Stimulated activated CD4-positive, alpha-beta T cell treated with anti-CD3 and anti-CD28 coated beads, Interleukin-1b, Interleukin-23, amount 100 ng/mL, for 24 hours (primary cell): ENCODE results near the gene DNAJB8.

Experiments
- DNase-seq, 4 experiments: peaks; one replicate each; pipeline ENCODE4 v3.0.0-alpha.2; 2020; ENCODE audit warnings: low read depth in 4 of 4, low spot score in 1 of 4

Gene DNAJB8

DNA sequence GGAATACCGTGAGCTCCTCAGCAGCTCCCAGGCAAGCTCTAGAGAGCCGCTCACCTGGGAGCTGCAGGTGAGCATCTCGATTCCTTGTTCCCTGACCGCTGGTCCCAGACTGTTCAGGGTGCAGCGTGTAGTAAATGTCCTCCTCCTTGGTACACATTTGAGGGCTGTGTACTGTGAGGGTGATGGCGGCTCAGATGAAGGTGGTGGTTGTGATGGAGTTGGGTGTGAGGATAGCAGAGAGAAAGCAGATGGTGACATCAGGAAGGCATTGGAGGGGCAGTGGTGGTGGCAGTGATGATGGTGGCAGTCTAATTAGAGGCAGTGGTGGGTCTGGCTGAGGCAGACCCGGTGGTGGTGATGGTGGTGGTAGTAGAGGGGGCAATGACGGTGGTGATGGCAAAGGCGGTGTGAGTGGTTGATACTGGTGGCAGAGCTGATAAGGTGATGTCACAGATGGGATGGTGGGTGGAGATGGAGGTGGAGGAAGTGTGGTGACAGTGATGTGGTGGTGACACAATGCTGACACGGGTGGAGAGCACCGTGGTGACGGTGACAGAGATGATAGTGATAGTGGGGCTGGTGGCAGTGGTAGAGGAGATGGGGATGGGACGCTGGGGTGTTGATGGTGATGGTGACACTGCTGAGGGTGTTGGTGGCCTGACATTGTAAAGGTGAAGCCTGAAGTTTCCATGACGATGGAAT is at the start of gene DNAJB8:
Gene DNAJB8, minus strand, starts transcription at position 51 of the 702 bp plus-strand sequence. CDS start 3,645 bp downstream, outside the sequence.
- no peak for DNase-seq

DNA sequence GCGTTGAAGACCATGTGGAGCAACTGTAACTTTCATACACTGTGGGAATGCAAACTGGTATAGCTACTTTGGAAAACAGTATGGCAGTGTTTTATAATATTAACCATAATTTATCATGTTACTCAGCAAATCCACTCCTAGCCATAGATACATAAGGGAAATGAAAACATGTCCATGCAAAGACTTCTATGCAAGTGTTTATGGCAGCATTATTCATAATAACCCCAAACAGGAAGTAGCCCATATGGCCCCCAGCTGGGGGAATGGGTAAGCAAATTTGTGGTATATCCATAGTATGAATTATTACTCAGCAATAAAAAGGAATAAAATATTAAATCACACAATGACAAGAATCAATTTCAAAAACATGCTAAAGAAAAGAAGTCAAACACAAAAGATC is 49.3 kb upstream of the DNAJB8 start:
- DNase-seq: no peak

DNA sequence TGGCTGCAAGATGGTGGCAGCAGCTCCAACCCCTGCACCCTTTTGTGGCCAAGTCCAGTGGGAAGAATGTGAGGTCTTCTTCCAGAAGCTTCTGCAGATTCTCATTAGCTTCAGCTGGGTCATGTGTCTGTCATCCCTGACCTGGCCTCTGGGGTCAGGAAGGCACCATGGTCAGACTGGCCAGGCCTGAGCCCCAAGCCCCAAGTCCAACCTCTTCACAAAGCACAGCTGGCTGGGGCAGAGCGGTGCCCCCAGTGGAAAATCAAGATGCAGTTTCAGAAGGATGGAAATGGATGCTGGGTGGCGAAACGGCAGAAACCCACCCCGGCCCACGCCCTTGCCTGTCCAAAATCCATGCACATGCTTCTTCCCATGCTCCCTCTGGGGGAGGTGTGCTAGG is 42.2 kb upstream of the DNAJB8 start:
- DNase-seq: no peak

DNA sequence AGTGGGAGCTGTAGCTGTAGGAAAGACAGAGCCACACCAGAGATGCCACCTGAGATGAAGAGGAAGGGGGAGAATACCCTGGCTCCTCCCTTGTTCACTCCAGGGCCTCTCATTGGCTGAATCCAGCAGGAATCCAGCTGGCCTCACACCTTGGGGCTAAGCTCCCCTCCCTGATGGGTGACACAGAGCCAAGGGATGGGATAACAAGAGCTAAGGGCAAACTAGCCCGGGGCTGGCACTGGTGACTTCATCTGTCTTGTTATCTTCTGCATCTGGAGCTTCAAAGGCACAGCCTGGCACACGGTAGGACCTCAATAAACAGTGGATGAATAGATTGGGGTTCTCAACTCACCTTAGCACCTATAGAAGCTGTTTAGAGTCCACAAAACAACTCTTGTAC is 40.1 kb upstream of the DNAJB8 start:
- DNase-seq: no peak

DNA sequence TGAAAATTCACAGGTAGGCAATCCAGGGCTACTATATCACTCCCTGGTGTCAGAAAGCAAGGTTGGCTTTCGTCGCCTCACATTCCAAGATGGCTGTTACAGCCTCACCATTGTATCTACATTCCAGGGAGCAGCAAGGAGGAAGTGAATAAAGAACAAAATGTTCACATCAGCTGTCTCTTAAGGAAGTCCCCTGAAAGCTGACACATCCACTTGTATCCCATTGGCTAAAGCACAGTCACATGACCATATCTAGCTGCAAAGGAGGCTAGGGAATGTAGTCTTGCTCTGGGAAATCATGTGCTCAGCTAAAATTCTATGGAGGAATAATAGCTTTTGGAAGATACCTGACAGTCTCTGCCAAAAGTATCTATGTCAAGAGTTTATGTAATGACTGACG is 39.1 kb upstream of the DNAJB8 start:
- DNase-seq: no peak

DNA sequence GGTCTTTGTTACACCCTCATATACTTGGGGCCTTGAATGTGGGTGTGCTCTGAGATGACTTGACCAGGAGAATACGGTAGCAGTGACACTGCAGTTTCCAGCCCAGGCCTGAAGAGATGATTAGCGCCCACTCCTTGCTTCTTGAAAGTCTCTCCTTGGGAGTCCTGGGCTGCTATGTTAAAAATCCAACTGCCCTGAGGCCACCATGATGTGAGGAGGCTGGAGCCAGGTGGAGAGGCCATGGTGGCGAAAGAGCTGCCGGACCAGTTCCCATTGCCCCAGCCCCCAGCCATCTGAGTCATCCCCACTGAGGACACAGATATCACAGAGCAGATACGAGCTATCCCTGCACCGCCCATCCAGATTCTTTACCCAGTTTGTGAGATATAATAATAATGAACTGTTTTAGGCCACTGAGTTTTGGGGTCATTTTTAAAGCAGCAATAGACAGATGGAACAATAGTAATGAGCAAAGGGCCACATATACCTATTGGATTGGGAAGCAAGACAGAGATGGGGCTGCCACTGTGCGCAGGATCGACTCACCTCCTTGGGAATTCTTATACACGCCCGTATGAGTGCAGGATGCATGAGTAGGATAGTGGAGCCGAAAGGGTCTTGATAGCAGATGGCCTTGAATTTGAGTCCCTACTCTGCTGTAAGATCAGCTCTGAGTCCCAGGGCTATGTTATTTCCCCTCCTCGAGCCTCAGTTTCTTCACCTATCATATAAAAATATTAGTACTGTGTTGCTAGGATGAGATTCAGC is 38.5 kb upstream of the DNAJB8 start:
- no peak for DNase-seq

DNA sequence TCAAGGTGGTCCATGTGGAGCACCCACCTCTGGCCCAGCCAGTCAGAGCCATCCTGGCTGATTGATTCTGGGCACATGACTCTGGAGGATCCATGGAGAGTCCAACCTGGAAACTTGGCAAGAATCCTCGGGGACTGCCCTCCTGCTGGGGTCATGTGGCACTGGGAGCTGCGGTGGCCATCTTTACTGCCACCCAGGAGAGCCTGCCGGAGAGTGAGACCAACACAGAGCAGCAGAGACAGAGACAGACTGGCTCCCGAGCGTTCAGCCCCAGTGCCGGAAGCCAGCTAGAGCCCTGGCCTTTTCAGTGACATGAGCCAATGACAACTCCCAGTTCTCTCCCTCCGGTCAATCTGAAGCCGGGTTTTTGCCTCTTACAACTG is 37.8 kb upstream of the DNAJB8 start:
- DNase-seq: no peak

DNA sequence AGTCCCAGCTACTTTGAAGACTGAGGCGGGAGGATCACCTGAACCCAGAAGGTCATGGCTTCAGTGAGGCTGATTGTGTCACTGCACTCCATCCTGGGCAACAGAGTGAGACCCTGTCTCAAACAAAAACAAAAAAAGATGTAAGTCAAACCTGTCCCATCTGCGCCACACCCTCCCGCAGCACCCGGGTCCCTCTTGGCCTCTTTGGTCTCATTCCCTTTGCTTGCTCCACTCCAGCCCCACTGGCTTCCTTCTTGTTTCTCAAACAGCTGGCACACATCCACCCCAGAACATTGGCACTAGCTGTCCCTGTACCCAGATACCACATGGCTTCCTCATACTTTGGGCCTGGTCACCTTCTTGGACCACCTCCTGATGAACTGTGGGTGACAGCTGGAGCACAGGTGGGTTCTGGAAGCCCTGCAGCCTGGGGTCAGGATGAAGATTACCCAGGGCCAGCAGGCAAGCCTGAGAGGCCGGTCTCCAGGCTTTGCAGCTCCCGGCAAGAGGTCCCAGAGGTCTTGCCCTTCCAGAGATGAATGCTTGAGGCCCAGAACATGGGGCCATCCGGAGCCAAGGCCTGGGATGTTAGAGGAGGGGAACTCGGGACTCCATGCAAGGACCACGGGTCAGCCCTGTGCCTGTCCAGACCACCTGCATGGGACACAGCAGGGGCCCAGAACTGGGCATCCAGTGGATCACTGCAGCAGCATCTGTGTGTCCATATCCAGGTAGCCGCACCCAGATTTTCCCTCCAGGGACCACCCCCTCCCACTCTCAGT is 37.3 kb upstream of the DNAJB8 start:
- no peak for DNase-seq

DNA sequence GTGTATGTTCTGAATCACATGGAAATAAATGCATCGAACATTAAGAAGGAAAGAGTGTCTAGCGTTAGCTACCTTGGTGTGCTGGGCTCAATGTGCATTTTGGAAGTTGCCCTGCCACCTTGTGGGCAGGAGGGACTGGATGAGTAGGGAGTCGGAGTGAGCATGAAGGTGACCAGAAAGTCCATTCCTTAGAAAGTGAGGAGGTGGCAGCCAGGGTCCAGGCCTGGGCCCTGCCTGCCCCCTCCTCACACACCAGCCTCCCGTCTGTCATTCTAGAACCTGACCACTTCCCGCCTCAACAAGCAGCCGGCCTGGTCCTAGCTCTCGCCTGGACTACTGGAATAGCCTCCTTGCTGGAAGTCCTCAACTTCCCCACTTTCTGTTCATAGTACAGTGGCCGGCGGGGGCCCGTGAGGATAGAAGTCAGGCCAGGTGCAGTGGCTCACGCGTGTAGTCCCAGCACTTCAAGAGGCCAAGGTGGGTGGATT is 36.5 kb upstream of the DNAJB8 start:
- no peak for DNase-seq

DNA sequence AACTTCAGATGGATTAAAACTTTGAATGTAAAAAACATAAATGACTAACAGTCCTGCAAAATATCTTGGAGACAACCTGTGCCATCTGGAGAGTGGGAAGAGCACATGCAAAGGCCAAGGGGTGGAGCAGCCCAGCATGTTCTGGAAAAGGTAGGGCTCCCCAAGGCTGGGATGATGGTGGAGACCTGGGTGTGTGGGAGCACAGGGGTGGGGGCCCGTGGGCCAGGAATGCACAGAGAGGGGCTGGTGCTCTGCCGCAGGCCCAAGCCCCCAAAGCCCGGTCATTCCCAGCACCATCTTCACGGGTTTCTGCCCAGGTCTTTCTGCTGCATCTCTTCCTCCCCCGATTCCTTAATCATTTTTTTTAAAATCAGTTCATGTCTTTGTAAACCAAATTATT is 36.0 kb upstream of the DNAJB8 start:
- DNase-seq: no peak

DNA sequence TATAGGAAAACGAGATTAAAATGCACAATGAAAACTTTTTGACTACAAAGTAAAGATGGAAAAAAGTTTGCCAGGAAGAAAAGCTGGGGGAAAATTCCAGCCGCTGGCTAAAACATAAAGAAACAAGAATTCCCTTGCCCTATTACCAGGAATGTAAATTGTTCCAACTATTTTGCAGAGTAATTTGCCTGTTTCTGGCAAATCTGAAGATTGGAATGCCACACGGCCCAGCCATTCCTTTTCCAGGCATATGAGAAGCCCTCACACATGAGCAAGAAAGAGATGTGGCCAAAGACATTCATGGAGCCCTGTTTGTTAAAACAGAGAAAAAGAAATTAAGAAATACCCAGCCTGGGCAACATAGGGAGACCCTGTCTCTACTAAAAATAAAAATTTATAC is 34.7 kb upstream of the DNAJB8 start:
- no peak for DNase-seq

DNA sequence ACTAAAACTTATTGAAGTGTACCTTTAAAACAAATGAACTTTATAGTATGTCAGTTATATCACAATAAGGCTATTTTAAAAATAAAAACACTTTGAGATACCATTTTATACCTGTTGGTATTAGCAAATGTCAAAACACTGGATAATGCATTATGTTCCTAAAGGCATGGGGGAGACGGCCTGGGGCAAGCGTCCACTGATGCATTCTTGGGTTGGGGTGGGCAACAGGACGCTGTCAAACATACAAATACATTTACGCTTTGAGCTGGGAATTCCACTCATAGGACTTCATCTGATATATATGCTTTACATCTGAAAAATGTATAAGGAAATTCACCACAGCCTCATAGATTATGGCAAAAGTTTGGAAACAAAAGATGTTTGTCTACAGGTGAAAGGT is 33.9 kb upstream of the DNAJB8 start:
- no peak for DNase-seq

DNA sequence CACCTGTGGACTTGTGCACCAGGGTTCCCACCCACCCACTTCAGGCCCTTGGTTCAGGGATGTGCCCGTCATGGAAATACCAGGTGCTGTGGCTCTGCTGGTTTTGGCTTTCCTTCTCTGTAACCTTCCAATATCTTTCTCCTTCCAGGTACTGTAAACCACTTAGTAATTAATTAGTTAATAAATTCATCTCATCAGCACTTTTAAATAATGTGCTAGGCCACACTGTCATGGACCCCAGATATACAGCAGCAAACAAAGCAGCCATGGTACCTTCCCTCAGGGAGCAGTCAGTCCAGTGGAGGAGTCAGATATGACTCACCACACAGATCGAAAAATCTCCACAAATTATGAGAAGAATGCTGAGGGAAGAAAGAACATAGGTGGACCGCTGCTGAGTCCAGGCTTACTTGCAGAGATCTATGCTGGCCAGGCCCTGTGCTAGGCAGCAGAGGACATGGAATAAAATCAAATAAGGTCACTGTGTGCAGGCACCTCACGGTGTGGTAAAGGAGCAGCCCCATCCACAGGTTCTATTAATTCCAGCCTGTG is 33.1 kb upstream of the DNAJB8 start:
- no peak for DNase-seq

DNA sequence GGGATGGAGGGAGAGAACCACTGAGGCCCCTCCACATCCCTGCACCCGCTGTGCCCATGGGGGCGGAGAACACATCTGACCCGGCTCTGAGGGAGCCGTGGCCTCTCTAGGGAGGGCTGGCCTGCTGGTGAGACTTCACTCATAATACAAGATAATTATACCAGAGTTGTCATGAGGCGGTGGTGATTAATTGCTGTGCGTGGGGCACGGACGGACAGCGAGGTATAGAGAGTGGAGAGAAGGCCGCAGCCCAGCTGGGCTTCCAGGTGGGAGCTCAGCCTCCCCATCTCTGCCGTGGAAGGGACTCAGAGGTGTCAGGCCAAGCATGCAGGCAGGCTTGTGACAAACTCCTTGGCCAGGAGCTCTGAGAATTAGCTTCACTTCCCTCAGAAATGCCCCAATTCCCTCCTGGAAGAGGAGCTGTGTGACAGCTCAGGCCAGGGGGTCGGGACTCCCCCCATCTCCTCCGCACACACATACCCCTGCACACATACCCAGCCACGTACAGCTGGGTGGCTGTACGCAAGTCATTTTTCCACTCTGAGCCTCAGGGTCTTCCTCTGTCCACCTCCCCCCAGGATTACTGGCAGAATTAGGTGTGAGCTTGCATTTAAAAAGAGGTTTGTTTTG is 32.3 kb upstream of the DNAJB8 start:
- no peak for DNase-seq

DNA sequence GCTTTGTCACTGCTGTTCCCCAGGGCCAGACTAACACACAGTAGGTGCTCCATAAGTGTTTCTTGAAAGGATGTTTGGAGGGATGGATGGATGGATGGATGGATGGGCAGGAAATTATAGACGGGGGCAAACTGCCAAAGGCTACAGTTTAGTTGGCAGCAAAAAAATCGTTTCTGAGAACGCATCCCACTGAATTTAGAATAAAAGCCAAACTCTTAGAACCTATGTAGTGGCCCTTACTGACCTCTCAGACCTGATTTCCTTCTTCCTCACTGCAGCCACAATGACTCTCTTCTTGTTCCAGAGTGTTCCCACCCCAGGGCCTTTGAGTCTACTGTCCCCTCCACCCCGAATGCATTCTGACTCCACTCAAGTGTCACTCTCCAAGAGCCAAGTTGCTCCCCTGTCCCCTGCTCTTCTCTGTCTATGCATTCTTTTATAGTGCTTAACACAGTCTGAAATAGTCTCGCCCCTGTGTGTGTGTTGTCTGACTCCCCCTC is 31.5 kb upstream of the DNAJB8 start:
- DNase-seq: no peak

DNA sequence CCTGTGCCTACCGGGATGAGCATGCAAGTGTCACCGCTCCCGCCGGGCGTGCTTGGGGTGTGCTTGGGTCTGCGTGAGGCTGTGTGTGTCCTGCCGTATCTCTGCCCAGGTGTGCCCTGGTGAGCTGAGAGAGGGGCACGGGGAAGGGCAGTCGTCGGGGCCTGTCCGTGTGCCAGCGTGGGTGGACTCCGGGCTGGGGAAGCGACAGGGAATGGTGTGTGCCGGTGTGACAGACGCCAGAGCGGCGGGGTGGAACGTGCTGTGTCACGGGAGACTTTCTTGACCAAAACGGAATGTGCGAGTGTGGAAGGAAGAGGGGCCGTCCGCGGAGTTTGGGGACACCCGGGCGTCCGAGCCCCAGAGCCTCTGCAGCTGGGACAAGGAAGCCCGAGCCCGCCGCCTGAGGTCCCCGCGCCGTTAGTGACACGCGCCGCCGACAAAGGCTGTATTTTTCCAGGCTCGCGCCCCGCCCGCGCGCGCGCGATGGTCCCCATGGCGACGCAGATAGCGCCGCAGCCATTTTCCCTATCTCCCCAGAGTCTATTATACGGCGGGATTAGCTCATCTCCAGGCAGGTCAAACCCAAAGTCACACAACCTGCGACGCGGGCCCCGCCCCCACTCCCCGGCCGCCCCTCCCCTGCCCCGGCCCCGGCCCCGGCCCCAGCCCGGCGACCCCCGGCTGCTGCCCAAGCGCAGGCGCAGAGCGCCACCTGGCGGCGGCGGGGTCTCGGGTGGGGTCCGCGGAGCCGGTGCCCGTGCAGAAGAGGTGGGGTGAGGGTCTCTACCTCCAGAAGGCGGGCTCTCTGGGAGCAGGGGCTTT is 30.8 kb upstream of the DNAJB8 start:
- DNase-seq: peak; percentile 55 to 72 (median 60)

DNA sequence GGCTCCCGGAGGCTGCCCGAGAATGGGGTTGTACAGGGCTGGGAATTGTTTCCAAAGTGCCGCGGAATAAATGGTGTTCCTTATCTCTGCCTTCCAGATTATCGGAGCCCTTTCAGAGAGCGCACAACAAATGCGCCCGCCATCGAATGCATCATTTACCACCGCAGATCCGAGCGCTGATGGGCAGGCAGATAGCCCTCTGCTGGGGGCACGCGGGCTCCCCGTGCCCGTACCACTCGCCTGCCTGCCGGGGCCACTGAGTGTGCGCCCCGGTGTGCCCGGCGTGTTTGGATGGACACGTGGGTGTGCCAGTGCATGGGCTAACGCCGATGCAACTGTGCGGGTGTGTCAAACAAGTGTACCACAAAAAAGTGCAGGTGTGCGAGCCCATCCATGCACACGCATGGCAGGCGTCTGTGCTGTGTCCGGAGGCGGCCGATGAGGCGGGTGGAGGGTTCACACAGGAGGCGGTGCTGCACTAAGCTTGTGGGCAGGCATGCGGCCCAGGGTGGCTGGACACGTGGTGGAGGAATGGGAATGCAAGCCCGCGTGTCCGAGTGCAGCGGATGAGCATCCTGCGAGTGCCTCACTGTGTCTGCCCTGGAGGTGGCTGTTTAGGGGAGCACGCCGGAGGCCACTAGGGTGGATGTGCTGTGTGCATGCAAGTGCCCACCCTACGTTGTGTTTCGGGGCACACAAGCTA is 30.1 kb upstream of the DNAJB8 start:
- DNase-seq: no peak

DNA sequence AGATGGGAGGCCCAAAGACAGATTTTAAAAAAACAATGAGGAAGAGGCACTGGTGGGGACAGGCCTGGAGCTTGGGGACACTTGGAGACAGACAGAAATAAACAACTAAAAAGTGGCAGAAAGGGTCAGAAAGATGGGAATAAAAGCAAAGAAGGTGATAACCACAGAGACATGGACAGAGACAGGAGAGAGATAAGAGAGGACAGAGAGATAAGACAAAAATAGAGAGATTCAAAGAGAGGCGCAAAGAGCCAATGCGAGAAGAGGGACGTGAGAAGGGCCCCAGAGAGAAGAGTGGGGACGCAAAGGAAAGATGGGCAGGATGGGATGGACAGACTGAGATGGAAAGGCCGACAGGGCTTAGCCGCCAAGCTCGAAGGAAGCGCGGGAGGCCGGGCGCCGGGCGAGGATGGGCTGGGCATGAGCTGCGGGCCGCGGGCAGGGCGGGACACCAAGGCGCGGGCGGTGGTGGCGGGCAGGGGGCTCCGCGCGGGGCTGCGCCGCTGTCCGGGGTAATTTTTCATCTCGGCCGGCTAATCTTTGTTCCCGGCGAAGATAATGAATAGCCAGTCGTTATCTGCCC is 29.4 kb upstream of the DNAJB8 start:
- DNase-seq: no peak

DNA sequence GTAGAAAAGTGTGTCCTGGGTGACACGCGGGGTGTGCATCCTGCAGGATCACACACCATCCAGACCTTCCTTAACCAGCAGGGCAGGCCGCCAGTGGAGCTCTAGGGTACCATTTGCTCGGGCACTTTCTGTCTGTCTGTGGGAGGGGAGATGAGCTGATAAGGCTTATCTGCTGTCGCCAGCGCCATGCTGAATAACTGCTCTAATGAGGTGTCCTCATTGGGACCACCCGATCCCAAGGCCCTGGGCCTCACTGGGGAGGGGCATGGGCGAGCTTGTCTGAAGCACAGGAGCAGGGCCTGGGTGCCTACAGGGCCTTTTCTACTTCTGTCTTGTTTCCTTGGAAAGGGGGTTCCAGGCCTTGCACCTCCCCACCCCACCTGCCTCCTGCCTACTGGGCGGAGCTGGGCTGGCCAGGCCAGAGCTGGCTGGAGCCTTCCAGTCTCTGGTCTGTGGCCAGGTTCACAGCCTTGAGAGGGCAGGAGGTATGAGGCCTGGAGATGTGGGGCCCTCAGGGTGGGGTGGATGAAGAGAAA is 28.8 kb upstream of the DNAJB8 start:
- DNase-seq: no peak
